GM19023 (cell line): ENCODE measurements around the gene CALCOCO1.
A peak's percentile ranks its signal among the peaks of the same experiment; 100 is the strongest.

ENCODE experiments used
- ATAC-seq: cut with Tn5 transposase; IDR thresholded peaks from one replicate; pipeline ENCODE4 v1.9.1; 2021; ENCODE audit warnings: mild to moderate bottlenecking, moderate library complexity; ENCODE audit not compliant: unreplicated experiment

Gene CALCOCO1

GRCh38 chr12:53752621-53753020 is 25.4 kb upstream of the CALCOCO1 start:
- no peak for ATAC-seq

DNA sequence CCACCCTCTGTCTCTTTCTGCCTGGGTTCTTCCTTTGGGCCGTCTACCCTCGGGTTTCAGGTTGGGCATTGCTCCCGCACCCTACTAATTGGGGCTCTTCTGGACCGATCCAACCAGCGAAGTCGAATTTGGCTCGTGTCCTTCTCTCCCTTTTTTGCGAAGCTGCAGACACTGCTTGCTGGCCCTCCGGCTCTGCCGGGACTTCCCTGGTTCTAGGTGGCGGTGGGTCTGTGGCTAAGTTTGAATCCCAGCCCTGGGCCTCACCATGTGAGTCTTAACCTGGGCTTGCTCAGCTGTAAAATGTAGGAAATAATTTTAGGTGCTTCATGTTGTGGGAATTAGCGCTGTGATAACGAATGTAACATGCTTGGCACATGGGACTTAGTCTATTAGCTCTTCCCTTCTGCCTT is 24.9 kb upstream of the CALCOCO1 start:
- no peak for ATAC-seq

- peak; percentile 45 for ATAC-seq
These were observed 24.3 kb upstream of the CALCOCO1 start, which contains the start of gene CISTR for GRCh38 chr12:53751336-53752191. Gene CISTR, minus strand, starts transcription at chr12:53751979.

DNA sequence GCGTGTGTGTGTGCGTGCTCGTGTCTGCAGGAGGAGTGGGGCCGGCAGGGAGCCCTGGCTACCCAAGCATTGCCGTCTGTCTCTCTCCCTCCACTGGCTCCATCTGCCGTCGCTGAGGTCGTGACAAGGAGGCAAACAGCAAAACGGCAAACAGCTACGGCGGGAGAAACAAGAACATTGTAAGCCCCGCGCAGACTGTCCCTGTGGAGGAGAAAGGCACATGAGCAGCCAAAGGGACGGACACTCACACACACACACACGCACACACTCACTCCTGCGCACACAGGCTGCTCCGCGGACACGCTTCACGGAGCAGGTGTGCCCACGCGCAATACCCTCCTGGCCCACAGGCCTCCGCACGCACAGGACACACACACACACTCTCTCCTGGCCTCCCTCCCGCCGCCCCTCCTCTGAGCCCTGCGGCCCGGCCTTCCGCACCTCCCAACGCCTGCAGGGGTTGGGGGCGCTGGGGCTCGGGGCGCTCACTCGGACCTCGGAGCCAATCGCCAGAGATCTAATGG is 23.6 kb upstream of the CALCOCO1 start:
- ATAC-seq = peak; percentile 36

GRCh38 chr12:53749986-53750811 is 22.9 kb upstream of the CALCOCO1 start:
- no peak for ATAC-seq

DNA sequence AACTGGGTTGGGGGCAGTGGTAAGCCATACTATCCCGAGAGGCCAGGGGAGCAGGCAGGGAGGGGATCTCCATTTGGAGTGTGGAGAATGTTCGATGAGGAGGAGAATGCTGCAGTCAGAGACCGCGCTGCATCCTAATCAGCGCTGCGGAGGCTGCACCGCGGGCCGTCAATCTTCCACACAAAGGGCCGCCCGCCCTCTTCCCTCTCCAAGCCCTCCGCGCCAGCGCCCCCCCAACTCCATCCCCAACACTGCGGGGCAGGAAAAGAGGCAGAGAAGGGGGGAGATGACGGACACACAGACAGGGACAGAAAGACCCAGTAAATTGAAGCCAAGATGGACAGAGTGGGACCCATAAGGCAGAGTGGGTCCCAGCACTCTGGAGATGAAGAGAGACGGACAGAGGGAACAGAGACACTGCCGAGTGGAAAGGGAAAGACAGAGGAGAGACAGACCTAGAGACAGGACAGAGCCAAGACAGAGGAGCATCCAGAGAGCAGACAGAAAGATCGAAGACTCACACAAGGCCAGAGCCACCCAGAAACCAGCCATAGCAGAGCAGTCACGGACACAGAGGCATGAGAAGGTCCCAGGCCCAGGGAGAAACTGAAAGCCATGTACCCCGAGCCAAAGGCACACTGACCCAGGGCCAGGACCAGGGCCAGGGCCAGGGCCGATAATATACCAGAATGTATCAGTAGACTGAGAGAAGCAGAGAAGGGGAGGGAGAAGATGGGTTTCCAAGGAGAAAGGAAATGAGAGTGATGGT is 21.0 kb upstream of the CALCOCO1 start:
- ATAC-seq = no peak

DNA sequence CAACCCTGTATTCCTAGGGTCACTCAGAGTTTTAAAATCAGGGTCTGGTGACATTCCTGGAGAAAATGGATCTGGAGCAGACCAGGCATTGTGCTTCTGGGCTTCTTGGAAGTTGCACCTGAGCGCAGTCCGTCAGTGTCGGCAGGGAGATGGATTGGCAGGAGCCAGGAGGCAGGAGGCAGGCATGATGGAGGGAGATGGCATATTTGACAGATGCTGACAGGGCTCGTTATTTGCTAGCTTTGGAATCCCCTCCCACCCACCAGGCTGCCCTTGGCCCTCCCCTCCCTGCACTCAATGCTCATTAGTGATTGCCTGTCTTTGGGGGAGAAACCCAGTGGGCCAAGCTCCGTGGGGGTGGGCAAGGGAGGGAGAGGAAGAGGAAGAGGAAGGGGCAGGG is 19.8 kb upstream of the CALCOCO1 start:
- ATAC-seq = no peak

DNA sequence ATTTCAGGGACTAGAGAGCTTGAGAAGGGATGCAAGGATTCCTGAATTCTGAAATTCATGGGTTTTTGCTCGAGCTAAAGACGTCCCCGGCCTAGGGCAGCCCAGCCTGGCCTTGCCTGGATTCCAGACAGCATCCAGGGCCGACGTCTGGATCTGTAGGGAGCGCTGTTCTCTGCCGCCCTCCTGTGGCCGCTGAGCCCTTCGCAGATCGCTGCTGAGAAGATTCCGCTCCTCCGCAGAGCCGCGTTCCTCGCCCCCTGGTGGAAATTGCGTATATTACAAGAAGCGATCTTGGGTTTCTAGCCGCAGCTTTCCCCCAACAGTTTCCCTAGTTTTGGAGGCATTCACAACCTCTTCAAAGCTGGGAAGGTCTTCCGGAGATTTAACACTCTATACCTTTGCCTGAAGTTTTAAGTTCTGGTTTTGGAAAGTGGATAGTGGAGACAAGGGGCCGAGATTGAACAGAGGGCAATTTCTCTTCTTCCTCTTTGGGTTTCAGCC is 19.4 kb upstream of the CALCOCO1 start:
- no peak for ATAC-seq

- ATAC-seq = no peak
These were observed 17.5 kb upstream of the CALCOCO1 start for GRCh38 chr12:53744751-53745150.

DNA sequence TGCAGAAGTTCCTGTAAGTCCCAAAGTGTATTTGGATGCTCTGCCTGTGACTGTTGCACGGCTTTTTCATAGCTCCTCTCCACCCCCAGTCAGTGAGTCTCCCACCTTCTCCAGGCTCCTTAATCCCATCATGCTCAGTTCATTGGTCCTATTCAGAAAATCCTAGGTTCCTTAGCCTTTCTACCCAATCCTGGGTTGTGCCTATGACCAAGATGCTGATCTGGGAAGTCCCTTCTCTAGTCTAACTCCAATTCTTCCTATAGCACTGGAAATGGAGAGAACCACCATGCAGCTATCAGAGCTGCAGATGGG is 16.8 kb upstream of the CALCOCO1 start:
- ATAC-seq = no peak

DNA sequence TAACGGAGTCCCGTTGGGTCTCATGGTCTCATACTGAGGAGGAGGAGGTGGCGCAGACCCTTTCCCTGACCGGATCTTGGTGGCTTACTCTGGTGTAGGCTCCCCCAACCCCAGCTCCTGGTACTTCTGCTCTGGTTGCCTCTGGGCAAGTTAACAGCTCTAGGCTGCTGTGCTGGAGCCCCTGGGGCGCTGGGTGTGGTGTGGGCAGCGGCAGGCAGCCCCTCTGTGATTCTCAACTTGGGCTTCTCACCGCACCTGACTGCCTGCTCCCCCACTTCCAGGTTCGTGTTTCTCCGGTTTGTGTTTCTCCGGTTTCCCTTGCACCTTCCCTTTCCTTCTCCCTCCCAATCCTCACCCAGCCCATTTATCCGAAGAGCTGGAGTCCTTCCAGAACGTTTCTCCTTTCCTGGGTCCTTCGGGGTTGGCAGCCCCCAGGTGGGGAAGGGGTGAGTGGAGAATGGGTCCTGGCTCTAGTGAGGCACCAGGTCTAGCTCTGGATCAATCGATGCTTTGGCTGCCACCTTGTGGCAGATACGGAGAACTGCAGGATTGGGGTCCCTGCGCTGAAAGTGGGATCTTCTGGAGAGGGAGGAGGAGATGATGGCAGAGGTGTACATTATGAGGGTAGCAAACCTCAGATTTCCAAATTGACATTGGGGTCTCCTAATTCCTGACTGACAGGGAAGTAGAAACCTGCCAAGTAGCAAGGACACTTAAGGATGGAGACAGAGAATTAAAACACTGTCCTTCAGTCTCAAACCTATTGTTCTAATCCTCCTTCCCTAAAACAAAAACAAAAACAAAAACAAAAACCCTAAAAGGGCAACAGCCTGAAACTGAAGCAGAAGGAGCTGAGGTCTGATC is 16.2 kb upstream of the CALCOCO1 start:
- no peak for ATAC-seq

DNA sequence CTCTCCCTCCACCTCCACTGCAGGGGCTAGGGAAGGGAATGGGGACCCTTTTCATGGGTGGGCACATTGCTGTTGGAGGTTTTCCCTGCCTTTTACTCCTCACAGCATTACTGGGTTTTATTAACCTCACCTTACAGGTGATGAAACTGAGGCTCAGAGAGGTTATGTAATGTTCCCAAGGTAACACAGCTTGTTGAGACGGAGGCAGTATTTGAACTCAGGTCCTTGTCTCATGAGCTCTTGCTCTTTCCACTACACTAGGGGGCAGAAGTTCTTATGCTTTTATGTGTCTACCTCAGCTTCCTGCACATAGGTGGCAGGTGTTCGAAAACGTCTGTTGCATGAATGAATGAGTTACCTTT is 12.9 kb upstream of the CALCOCO1 start:
- ATAC-seq = no peak

DNA sequence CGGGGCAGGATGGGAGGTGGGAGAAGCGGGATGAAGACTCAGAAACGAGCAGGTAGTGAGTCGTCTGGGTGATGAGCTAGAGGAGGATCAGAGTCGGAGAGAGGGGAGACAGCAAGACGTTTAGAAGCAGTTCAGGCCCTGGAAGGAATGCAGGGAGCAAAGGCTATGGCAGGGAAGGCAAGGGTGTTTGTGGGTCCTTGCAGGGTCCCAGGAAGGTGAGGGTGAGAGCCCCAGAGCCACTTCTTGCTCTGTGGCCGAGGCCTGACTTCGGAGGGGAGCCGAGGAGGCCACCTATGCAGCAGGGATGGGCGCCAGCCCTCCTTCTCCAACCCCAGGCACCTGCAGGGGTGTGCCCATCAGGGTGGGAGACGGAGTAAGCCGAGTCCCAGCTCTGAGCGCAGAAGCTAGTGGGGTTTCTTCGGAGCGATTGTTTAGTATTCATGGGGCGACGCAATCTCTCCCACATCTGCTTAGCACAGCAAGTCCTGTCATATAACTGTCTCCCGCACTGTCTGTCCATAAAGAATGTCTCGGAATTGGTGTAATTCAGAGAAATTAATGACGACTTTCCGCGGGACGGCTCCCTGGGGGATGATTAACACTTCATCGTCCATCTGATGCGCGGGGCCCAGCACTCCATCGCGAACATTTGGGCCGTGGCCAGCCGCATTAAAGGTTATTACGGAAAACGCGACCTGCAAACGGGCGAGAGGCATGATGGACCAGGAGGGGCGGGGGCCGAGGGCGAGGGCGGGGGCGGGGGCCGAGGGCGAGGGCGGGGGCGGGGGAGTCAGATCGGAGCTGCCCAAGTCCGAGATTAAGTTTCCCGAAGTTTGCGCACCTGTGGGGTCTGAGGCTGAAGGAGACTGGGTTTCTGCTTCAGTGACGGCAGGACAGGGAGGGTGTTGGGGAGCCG is 12.2 kb upstream of the CALCOCO1 start:
- ATAC-seq = no peak

GRCh38 chr12:53738406-53739213 is 11.4 kb upstream of the CALCOCO1 start:
- no peak for ATAC-seq

DNA sequence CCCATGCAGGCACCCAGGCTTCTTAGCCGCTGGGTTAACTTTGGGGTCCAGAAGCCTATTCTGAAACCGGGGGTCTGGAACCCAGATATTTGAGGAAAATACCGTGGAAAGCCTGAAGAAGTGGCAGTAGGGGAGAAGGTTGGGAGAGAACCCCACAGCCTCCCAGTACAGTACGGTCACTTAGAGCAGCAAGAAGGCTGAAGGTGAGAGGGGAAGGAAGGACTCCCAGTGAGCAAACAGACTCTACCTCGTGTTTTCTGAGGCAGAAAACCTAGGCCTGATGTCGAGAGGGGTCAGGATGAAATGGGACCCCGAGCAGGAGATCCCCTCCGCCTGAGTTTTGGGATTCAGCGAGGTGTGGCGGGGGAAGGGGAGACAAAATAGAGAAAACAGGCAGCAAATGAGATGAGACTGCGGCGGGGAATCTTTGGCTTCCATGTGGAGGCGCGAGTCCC is 10.7 kb upstream of the CALCOCO1 start:
- ATAC-seq = no peak

DNA sequence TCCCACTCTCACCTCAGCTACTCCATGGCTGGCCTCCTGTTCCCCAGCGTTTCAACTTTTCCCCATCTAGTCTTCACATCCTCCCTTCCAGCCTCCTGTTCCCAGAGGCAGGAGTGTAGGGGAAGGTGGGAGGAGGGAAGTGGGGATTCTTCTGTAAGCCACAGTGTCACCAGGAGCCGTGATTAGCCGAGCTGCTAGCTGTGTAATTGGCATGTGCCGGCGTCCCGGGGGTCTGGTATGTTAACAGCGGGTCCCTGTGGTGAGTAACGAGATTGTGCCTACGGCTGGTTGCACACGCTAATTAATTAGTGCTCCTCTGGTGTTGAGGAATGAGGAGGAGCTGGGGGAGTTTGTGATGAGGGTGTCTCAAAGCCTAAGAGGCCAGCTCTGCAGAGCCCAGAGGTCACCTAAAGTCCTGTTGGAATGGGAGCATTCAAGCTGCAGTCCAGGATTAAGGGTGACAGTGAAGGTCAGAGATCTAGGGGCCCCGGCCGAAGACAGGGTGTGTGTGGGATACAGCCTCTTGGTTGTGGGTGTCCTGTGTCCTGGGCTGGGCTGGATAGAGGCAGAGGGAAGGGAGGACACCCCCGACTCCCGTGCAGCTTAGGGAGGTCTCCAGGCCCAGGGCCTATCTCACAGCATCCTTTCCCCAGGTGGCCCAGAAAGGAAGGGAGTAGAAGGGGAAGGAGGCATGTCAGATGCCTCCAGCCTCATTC is 10.0 kb upstream of the CALCOCO1 start:
- no peak for ATAC-seq

DNA sequence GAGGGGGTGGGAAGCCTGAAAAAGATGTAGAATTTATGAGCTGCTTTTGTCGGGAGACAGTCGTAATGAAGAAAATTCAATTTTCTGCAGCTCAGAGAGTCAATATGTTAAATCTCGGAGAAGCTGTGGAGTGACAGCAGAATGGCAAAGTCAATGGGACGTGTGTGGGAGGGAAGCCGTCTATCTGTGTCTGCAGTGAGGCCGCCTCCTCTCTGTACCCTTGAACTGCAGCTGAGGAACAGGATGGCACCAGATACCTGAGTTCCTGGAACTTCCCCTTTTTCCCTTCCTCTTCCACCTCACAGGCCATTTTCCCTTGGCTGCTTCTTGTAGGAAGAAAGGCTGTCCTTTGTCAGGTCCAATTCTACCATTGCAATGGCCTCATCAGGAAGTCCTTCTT is 9.3 kb upstream of the CALCOCO1 start:
- ATAC-seq = no peak
